Dedifferentiated amniotic fluid mesenchymal stem cell (primary cell): ENCODE data around the gene NLGN3.
"Not testable (repeated sequence)": the region's sequence is repeated elsewhere in the genome, so short reads cannot be mapped to it uniquely, and the experiment has no call there.

ENCODE experiments used
- DNase-seq: peaks from one replicate; pipeline ENCODE4 v3.0.0-alpha.2; 2016; ENCODE audit errors: extremely low spot score

NLGN3 gene

GRCh38 chrX:71169586-71169985 lies 24.9 kb downstream of the NLGN3 start:
- no peak for DNase-seq

- DNase-seq = no peak
Observed at GRCh38 chrX:71170660-71171059, 26.0 kb downstream of the NLGN3 start.

- no peak for DNase-seq
Observed at GRCh38 chrX:71171110-71171801, 26.6 kb downstream of the NLGN3 start.

- no peak for DNase-seq
Observed at GRCh38 chrX:71173440-71173839, 28.8 kb downstream of the NLGN3 start.

- no peak for DNase-seq
Observed at GRCh38 chrX:71174795-71175194, 30.2 kb downstream of the NLGN3 start.

GRCh38 chrX:71175531-71175930 lies 30.9 kb downstream of the NLGN3 start:
- DNase-seq = no peak

GRCh38 chrX:71177327-71177726 lies 32.7 kb downstream of the NLGN3 start:
- DNase-seq = no peak

- DNase-seq = peak; percentile 68
Observed at GRCh38 chrX:71178908-71179307, 34.3 kb downstream of the NLGN3 start.

GRCh38 chrX:71180579-71181265 lies 36.1 kb downstream of the NLGN3 start:
- DNase-seq = not testable (repeated sequence)

- DNase-seq = no peak
Observed at GRCh38 chrX:71181558-71181909, 36.9 kb downstream of the NLGN3 start.

- DNase-seq = peak; percentile 96
Observed at GRCh38 chrX:71181910-71182799, 37.5 kb downstream of the NLGN3 start.

GRCh38 chrX:71182871-71183270 lies 38.2 kb downstream of the NLGN3 start:
- no peak for DNase-seq

- DNase-seq = no peak
Observed at GRCh38 chrX:71183341-71183740, 38.7 kb downstream of the NLGN3 start.

GRCh38 chrX:71184092-71184491 lies 39.5 kb downstream of the NLGN3 start:
- no peak for DNase-seq

- no peak for DNase-seq
Observed at GRCh38 chrX:71184803-71185495, 40.3 kb downstream of the NLGN3 start.

- DNase-seq = no peak
Observed at GRCh38 chrX:71191248-71191647, 46.6 kb downstream of the NLGN3 start.

- no peak for DNase-seq
Observed at GRCh38 chrX:71195964-71196649, 51.5 kb downstream of the NLGN3 start.

- no peak for DNase-seq
Observed at GRCh38 chrX:71198066-71198465, 53.4 kb downstream of the NLGN3 start.

GRCh38 chrX:71199252-71200008 lies 54.8 kb downstream of the NLGN3 start:
- DNase-seq = no peak

GRCh38 chrX:71210816-71211215 lies 66.2 kb downstream of the NLGN3 start:
- no peak for DNase-seq

GRCh38 chrX:71212536-71212935 lies 67.9 kb downstream of the NLGN3 start:
- no peak for DNase-seq
